Left lobe of liver (tissue), 2 donors: ENCODE measurements around the gene RPL3. TPM values are rescaled to one million over a fixed set of nuclear protein-coding genes. Genes with fewer than 3 reads are reported as not detected.
"Not testable (repeated sequence)": the region's sequence is repeated elsewhere in the genome, so short reads cannot be mapped to it uniquely, and the experiment has no call there.

Experiments used
- ATAC-seq: fragments of 200-7000 bp; cut with Tn5 transposase; one replicate; pipeline ENCODE4 v1.9.1; 2020; ENCODE audit warnings: mild to moderate bottlenecking, moderate library complexity
- DNase-seq: peaks from one replicate; pipeline ENCODE4 v3.0.0-alpha.2; 2020; ENCODE audit warnings: low spot score
- total RNA-seq: library from RNA; stranded (reverse); gene quantifications from one replicate; pipeline ENCODE4 v1.2.1, GENCODE V29; 2021
- donor health status: DM: no; HTN: no; CAD: no; lungs with moderate emphysema.
- donor health status: DM: no; HTN: yes; CAD: no.

Gene RPL3
- 862 TPM for total RNA-seq

DNA sequence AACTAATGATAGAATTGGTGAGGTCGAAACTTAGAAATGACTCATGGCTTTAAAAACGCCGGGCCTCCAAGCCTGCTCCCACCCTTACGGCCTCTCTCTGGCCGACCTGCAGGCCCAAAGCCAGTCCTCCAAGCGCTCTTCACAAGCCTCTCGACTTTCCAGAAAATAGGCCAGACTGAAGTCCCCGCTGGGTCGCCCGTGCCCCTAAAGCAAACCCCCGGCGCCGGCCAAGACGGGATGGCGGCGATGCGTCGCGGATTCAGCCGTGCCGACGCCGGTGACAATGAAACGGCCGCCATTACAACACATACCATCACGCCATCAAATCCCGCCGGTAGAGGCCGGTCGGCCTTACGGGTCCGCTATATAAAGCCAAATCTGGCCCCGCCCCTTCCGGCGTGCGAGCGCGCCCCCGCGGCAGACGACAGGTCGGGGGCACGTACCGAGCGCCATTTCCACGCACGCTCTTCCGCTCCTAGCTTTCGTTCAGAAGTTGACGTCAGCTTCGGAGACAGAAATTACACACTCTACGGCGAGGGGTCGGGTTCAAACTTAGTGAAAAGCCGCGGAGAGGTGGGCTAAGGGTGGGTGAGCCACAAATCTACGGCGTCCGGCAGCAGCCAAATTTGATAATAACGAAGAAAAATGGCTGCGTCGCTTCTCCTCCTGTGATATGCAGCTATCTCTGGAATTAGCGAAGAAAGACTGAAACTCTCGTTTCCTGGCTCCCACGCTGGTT, at the start of gene RPL3:
Gene RPL3, minus strand, starts transcription at position 340 of the 739 bp plus-strand sequence. Its CDS starts 26 bp downstream, at position 314.
- DNase-seq (peak; percentile 97), ATAC-seq (peak; percentile 80)

- ATAC-seq = no peak
- no peak for DNase-seq
Measured at GRCh38 chr22:39369186-39369585, 49.8 kb upstream of the RPL3 start.

DNA sequence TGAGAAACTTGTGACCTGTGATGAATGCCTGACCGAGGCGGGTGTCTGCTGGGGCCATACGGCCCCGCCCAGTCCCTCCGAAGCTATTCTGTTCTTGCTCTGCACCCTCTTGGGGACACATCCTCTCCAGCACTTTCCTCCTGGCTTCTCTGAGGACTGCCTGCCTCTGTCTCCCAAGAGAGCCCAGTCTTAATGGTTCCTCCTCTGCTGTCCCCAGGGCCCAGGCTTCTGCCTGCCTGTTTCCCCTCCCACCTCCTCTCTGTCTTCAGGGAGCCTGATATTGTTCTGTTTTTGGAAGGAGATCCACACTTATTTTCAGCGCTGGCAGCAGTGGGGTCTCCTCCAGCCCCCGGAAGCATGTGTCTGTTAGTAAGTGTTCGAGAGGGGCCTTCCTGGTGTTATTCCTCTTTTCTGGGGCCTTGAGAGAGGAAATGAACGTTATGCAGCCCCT, 49.1 kb upstream of the RPL3 start:
- no peak for ATAC-seq
- DNase-seq = no peak

DNA sequence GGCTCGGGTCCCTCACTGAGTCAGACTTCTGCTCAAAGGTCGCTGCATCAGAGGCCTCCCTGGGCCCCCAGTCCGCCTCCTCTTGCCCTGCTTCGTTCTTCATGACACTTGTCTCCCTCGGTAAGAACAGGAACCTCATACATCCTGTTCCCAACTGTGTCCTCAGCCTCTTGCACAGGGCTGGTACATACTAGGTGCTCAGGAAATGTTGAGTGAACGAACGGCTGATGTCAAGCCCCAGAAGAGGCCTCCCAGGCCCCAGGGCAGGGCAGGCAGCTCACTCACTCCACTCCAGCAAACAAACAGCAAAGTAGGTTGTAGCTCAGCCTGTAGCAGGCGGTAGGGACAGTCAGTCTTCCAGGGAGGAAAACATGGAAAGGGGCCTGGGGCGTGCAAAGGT, 47.6 kb upstream of the RPL3 start:
- no peak for ATAC-seq
- no peak for DNase-seq

- ATAC-seq (no peak), DNase-seq (no peak)
Measured at GRCh38 chr22:39365492-39365780, 46.0 kb upstream of the RPL3 start.

DNA sequence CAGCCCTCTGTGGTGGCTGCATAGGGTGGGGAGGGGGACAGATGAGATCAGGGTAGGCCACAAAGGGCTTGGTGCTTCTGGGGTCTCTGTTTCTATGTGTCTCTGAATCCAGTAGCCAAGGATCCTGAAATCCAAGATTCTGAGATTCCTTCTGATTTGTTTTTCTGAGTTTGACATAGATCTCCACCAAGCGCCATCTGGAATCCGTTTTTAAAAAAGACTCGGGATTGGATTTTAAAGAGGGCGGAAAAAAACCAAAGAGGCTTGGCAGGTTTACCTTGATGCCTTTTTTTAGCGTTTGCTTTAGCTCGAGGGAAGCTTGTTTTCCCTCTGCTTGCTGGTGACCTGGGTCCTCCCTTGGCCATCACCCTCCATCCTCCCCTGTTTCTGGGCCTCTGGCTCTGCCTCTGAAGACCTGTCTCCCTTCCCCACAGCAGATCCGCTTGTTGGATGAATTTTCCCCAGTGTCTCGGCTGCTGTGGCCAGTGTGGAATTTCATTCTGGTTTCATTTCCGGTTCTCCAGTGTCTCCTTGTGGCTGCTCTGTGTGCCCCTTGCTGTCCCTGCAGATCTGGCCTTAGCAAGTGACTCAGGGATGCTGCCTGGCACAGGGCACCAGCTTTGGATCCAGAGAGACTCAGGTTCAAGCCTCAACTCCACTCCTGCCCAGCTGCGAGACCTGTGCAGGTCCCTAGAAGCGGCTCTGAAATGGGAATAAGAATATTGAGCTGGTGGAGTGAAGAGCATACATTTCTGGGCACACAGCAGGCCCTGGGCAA, 45.5 kb upstream of the RPL3 start:
- DNase-seq = no peak
- no peak for ATAC-seq

DNA sequence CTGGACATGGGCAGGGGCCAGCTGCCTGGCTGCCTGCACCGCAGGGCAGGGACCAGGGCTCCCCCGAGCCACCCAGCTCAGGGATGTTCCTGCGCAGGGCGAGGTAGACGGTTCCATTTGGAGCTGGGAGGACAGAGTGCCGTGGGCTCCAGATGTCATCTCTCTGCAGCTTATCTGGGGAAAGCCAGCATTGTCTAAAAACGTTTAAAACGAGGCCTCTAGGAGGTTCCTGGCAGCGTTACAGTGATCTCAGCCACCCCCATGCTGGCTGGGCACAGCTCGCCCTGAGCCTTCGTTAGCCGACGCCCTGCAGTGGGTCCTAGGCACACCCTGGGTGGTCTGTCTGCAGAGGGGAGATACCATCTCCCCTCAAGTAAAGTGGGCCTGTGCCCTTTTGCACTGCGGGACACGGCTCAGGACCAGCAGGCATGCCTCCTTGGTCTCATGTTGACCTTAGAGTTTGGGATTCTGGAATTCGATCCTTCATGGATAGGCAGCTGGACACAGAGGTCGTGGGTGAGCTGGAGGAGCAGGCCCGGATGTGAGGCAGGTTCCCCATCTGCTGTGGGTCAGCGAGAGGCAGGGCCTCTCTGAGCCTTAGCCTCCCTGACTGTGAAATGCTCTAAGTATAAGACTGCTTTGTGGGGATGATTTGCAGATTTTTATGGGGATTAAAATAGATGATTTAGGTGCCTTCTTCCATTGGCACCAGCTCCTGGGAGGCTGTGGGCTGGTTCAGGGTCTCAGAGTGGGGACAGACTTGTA, 44.5 kb upstream of the RPL3 start:
- ATAC-seq = no peak

DNA sequence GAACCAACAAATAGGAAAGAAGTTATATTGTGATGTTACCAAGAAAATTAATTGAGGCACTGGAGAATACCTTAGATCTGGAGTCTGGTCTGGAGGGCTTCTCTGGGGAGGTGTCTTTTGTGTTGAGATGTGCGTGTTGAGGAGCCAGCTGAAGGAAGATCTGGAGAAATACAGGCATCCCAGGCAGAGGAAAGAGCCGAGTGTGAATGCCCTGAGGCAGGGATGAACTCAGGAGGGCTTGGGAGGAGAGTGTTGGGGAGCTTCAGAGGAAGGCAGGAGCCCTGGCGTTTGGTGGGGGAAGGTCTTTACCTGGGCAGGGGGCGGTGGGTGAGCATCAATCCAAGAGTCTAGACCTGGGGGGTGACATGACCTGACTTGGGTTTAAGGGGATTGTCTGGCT, 43.5 kb upstream of the RPL3 start:
- DNase-seq = no peak
- ATAC-seq = no peak

More for the DNA sequence above, 44.5 kb upstream of the RPL3 start:
- no peak for DNase-seq

DNA sequence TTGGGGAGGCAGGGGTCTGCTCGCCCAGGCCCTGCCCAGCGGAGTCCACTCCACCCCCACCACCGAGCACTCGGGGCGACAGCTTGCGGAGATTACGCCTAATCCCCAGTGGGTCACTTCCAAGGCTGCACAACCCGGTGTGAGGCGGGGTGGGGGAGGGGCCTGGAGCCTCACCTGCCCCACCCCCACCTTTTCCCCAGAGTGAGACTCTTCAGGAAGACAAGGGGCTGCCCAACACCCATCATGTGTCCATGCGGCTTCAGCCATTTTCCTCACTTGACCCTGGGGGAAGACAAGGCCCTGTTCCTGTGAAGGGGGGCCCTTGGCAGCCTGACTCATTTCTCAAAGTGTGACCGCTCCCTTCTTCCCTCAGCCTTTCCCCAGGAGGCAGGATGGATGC, 42.8 kb upstream of the RPL3 start:
- ATAC-seq (no peak), DNase-seq (no peak)

GRCh38 chr22:39361496-39361895, 42.1 kb upstream of the RPL3 start:
- ATAC-seq (no peak), DNase-seq (no peak)

GRCh38 chr22:39360674-39361413, 41.4 kb upstream of the RPL3 start:
- DNase-seq (no peak), ATAC-seq (no peak)

DNA sequence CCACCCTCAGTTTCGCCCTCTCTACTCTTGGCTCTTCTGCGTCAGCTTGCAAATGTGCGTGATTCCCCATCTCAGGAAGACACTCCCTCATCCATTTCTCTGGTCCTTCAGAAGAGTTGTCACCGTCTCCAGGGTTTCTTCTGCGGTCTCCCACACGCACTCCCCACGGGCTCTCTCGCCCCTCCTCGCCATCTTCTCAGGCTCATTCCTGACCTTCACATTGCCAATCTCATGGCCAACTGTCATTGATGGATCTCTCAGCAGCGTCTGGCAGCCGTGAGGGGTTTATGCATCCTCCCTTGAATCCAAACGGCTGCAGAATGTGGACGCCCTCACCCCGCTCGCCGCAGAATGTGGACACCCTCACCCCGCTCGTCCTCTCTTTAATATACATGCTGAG, 40.8 kb upstream of the RPL3 start:
- DNase-seq (no peak), ATAC-seq (no peak)

DNA sequence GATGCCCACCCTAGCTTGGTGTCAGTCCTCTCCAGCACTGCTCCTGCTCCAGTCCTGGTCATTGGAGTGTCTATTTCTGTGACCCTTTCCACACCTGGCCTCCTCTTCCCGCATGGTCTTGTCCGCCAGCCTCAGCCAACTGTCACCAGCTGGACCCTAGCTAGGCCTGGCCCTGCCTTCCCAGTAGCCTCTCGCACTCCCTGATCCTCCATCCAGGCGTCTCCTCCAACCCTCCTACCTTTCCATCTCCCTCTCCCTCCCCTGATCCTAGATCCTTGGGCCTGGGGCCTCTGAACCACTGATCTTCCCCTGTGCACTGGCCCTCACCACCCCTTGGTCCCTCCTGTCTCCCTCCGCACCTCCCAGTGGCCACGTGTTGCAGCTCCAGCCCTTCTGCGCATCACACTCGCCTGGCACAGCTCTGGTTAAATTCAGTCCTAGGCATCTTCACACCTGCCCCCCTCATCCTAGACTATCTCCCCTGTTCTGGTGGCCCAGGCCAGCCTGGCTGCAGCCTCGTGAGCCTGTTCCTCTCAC, 40.3 kb upstream of the RPL3 start:
- DNase-seq = no peak
- no peak for ATAC-seq

GRCh38 chr22:39358197-39358596, 38.8 kb upstream of the RPL3 start:
- not testable (repeated sequence) for DNase-seq, ATAC-seq

- not testable (repeated sequence) for ATAC-seq, DNase-seq
Measured at GRCh38 chr22:39357110-39358108, 38.0 kb upstream of the RPL3 start.

DNA sequence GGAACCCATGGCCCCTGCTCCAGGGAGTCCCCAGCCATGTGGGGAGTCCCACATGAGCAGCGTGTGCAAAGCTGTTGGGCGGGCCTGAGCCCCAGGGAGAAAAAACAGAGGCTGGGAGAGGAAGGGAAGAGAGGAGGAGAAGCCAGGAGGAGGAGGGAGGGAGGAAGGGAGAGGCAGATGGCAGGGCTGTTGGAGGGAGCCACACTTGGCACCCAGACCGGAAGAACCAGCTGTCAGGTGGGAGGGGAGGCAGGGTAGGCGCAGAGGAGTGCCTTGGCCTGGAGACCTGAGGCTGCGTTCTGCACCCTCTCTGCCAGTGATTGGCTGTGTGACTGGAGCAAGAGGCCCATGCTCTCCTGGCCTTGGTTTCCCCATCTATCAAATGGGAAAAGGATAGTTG, 37.0 kb upstream of the RPL3 start:
- ATAC-seq = no peak
- DNase-seq = no peak

GRCh38 chr22:39355805-39356204, 36.4 kb upstream of the RPL3 start:
- not testable (repeated sequence) for DNase-seq, ATAC-seq

DNA sequence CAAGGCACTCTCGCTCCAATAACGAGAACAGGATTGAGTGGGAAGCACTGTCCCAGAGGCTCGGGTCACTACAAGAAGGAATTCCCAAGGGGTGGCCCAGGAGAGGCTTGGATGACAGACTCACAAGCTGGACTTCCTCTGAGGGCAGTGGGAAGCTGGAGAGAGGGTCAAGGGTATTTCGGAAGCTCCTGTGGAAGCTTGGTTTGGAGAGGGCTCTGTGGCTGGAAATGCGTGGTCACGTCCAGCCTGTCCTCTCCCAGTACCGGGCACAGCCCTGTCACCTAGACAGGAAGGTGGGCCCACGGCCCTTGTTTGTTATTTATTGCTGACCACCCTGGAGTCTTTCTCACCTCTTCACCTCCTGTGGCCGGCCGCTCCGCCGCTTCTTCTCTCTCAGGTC, 35.7 kb upstream of the RPL3 start:
- ATAC-seq (no peak), DNase-seq (no peak)

DNA sequence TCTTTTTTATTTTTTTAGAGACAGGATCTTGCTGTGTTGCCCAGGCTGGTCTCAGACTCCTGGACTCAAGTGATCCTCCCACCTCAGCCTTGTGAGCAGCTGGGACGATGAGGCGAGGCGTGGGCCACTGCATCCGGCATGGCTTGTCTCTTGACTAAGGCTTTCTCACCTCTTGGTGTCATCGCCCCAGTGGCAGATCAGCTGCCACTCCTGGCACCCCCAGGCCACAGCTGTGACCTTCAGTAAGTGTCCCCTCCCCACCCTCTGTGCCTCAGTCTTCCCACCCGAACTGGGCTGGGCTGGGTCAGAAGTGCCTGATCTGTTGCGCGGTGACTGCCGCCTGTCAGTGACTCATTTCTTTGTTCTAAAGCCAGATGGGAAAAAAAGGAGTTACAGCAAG, 33.9 kb upstream of the RPL3 start:
- DNase-seq (no peak), ATAC-seq (no peak)
